HG03139 (cell line): Measurements from ENCODE around the gene WNT9B.

ENCODE experiments used
- ATAC-seq: cut with Tn5 transposase; IDR thresholded peaks from one replicate; pipeline ENCODE4 v1.9.1; 2021; ENCODE audit not compliant: unreplicated experiment

Gene WNT9B, protein sequence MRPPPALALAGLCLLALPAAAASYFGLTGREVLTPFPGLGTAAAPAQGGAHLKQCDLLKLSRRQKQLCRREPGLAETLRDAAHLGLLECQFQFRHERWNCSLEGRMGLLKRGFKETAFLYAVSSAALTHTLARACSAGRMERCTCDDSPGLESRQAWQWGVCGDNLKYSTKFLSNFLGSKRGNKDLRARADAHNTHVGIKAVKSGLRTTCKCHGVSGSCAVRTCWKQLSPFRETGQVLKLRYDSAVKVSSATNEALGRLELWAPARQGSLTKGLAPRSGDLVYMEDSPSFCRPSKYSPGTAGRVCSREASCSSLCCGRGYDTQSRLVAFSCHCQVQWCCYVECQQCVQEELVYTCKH

DNA sequence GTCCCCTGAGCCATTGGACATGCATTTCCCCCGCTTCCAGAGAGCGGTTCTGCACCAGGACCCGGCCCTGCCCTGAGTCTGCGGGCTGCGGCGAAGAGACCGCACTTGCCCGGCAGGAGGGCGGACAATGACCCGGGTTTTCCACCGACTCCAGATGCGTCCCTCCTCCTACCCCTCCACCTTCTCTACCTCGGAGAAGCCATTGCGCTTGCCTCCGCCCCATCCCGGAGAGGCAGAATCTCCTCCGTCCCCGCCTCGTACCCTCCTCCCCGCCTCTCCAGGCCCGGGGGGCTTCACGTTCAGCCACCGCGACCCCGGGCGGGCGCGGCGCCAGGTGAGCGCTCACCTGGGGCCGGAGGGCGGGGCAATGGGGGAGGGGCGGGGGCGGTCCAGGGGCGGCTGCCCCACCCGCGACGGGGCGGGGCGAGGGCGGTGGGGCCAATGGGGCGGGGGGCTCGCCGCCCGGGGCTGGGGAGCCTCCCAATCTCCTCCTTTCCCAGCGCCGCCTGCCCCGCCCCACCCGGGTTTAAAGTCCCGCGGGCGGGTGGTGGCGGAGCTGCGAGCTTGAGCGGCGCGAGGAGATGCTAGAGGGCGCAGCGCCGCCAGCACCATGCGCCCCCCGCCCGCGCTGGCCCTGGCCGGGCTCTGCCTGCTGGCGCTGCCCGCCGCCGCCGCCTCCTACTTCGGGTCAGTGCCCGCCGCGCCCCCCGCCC is at the start of gene WNT9B:
Gene WNT9B (plus strand): TSS at position 555 of the 713 bp plus-strand sequence. CDS start 56 bp downstream, at position 611.
- no peak for ATAC-seq

DNA sequence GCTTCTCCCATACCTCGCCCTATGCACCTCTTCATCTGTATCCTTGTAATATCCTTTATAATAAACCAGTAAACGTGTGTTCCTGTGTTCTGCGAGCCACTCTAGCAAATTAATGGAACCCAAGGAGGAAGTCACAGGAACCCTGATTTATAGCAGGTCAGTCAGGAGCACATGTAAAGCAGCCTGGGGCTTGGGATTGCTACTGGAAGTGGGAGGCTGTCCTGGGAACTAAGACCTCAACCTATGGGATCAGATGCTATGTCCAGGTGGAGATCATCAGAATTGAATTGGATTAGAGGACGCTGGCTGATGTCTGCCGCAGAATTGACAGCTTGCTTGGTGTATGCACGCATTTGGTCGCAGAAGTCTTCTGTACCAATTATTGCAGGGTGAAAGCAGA is 48.6 kb upstream of the WNT9B start:
- ATAC-seq: no peak

DNA sequence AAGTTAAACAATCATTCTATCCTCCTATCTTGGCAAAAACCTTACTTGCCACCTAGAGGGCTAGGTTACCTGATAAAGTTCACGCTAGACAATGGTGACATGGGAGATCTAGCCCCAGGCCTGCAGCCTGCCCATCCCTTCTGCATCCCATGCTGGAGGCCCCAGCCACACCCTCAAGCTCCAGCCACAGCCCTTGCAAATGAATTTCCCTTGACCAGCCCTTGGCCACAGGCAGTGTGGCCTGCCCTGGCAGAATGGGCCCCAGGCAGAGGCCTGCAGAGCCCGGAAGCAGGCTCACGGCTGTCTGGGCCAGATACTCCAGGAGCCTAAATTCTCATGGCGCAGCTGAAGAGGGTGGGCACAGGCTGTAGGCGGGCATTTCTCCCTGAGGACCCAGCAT is 47.8 kb upstream of the WNT9B start:
- no peak for ATAC-seq

DNA sequence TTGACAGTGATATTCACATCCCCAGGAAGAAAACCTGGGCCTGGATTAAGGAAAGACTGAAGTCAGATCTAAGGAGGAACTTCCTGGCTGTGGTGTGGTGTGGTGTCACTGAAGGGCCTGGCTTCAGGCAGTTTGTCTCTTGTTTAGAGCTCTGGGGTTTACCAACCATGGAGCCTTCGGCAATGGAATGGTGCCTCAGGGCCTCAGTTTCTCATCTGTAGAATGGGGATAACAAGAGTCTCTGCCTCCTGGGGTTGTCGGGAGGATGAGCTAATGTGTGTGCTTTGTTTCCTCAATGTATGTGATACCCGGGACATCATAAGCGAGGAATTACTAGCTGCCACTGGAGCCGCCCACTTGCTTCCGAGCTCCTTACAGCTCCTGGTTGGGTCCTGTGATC is 45.6 kb upstream of the WNT9B start:
- ATAC-seq: no peak

DNA sequence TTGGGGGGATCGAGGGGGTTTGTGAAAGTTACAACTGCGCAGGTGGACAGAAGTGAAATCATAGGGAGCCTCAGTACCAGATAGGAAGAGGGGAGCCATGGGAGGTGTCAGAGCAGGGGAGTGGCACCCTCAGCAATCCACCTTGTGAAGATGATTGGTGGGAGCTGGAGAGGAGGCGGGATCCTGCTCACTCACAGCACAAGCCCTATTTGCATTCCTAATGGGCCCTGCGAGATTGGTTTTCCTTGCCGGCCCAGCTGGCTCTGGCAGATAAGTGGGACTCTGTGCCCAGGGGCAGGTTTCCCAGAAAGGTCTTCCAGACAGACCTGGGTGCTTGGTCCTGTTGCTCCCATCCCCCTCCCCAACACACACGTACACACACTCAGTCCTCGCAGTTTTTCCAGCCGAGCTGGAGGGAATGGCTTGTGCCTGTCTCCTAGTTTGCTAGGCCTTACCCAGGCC is 42.2 kb upstream of the WNT9B start:
- ATAC-seq: no peak

DNA sequence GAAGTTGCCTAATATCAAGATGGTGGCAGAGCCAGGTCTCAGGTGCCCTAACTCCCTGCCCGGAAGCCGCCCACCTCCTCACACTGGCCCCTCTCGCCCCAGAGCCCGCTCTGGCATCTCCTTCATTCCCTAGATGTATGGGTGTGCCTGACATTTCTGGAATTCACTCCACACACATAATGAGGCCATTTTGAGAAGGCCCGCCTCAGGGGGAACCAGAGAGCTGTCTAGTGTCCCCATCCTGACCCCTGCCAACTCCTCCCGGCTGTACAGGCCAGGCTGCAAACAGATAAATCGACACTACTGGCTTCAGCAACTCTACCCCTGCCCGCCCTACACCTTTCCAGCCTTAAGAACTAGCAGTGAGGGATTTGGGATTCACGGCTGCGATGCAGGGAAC is 40.5 kb upstream of the WNT9B start:
- ATAC-seq: no peak

DNA sequence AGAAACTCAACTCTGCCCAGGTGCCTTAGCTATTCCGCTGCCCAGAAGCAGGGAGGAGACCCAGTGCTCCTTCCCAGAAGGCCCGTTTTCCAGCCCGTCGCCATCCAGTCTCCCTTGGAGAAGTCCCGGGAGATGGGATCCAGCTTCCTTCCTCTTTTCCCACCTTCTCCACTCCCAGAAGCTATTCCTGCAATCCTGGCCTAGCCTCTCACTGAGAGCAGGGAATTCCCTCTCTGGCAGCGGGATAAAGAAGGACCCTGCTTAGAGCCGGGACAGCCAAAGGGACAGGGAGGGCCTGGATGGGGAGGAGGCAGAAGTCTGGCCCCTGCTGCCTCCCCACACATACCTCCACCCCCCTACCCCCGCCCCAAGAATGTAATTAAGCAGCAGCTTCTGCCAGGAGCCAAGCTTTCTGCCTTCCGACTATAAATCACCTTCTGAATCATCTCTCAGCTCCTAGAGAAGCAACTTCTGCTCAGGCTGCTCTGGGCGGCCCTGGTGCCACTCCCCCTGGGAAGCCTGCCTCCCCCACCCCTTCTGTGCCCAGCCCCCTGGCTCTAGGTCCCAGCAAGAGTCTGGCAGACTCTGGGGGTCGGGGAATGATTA is 39.3 kb upstream of the WNT9B start:
- ATAC-seq: no peak

DNA sequence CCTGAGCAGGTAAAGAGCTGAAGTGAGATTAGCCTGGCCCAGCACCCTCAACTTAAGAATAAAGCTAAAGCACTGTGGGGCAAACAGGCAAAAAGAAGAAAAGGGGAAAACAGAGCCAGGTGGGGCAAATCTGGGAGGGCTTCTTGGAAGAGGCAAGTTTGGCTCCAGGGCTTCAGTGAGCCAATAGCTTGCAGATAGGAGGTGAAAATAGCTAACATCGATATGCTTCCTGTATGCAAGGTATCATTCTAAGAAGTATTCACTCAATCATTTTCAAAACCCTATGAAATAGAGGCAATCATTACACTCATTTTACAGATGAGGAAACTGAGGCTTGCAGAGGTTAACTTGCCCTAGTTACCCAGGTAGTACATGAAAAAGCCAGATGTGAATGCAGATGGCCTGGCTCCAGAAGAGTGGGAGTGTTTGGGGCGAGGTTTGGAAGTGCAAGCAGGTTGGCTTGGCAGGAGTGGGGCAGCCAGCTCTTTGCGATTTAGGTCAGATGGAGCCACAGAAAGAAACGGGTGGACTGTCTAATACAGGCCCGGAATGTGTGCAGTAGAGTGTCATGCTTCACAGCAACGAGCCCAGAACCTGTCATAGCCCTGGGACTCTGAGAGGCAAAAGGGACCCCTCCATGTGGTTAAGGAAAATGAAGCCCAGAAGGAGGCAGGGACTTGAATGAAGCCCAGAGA is 38.6 kb upstream of the WNT9B start:
- ATAC-seq: no peak

DNA sequence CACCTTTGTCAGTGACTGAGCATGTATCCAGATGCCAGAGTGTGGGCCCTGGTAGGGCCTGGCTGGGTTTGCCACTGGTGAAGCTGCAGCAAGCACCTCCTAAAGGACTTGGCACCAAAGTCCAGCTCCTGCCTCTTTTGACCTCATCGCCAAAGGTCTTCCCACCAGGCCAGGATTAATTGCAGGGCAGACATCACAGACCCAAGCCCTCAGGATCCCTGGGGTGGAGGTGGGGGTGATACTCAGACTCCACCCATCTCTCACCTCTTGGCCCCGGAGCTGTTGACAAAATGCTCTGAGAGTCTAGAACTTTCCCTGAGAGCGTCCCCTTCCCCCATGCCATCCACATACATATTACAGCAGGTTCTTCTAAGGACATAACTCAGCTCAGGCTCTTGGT is 37.5 kb upstream of the WNT9B start:
- no peak for ATAC-seq

DNA sequence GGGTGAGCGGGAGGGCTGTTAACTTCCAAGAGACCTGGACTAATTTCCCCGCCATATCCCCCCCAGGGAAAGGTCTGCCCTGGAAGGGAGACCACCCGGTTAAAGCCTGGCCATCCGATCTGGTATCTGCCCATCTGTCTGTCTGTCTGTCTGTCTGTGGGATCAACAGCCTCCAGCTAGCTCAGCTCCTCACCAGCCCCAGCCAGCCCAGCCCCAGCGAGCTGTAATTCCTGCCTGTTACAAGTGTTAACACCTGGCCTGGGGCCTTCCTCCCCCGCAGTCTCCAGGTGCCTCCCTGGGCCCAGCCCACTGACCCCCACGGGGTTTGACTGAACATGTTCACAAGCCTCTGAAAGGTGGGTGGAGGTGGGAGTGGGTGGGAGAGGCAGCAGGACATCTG is 36.9 kb upstream of the WNT9B start:
- no peak for ATAC-seq

DNA sequence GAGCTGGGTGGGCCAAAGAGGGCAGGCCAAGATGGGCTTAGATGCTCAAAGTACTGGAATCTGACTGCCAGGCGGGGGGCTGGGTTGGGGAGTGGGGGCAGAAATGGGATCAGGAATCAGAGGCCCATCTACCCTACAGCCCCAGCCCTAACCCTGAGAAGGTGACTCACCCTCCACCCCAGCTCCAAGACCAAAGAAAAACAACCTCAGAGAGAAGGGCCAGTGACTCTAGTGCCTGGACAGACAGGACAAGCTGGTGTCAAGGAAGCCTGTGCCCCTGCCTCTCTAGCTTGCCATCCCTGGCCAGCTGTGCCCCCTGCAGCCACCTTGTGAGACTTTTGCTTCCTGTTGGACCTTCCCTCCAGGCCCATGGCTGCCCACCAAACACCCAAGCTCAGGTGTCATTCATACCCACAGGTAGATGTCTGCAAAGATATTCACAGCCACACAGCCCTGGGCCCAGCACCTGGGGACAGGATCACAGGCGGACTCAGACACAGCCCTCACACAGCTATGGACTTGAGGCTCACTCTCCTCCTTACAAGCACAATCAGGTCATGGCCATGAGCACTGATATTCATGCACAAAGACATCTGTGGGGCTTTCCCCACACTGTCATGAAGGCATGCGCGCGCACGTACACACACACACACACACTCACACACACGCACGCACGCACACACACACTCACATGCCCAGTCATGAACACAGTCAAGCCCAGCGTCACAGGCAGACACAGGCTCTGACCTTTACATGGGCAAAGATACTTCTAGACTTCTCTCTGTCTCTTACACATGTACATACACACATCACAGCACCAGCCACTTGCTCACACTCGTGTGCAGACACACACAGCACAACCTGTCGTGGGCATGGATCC is 35.7 kb upstream of the WNT9B start:
- ATAC-seq: no peak

DNA sequence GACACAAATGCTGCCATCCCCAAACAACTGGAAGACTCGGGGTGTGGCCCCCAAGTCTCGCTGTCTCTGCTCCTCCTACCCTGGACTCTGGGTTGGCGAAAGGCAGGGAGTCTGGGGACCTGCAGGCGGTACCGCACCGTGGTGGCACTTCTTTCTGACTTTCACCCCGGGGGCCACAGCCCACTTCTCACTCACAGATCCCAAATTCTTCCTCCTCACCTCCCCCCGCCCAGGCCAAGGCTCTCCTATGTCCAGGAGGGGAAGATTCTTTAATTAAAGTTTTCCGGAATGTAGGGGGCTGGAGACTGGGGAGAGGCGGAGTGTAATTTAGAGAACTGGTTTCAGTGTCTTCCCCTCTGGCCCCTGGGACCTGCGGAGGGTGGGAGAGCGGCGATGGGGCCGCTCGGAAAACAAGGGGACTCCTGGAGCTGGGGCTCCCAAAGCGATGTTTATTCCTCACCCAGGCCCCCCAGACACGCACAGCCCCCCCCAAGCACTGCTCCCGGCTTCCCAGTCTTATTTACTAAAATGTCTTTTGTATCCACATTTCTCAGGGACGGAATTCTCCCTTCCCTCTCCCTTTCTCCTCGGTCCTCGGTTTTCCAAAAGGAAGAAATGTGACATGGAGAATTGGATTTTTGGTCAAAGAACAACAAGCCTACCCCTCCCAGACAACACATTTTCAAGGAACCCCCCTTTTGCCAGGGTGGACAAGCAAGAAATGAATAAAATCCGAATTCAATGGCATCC is 34.1 kb upstream of the WNT9B start:
- no peak for ATAC-seq

DNA sequence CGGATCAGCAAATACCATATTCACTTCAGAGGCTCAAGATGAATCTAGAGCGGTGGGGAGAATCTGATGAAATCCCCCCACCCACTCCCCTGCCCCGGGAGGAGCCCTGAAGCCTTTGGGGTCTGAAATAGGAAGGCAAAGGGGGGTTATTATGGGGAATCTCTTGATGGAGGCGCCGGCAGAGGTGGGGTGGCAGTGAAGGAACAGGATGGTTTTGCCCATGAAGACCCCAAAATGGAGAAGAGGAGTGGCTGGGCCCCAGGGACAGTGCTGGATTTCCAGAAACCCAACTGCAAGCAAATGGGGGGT is 33.5 kb upstream of the WNT9B start:
- ATAC-seq: no peak

DNA sequence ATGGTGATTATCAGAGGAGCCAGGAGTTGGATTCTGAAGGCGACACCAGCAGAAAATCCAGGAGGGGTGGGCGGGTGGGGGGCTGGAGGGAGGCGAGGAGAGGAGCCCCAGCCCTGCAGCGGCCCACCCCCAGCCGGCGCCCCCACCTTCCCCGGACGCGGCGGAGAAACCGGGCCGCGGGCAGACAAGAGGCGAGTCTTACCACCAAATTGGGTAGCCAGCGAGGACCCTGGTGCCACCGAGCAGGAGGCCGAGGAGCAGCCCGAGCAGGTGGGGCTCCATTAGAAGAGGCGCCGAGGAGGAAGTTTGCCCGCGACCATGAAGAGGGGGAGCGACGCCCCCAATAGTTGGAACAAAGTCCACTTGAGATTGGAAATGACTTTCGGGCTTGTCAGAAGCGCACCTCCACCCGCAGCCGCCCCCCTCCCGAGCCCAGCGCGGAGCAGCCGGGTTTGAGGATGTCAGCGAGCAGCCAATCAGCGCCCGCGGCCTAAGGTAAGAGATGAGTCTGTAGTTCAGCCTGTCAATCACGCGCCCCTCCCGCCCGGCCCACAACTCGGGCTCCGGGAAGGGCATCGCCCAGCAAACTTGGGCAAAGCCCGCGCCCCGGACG is 33.0 kb upstream of the WNT9B start, which contains the start of gene WNT3:
Gene WNT3 (minus strand): TSS at position 377 of the 613 bp plus-strand sequence. CDS start 95 bp downstream, at position 282.
- no peak for ATAC-seq

DNA sequence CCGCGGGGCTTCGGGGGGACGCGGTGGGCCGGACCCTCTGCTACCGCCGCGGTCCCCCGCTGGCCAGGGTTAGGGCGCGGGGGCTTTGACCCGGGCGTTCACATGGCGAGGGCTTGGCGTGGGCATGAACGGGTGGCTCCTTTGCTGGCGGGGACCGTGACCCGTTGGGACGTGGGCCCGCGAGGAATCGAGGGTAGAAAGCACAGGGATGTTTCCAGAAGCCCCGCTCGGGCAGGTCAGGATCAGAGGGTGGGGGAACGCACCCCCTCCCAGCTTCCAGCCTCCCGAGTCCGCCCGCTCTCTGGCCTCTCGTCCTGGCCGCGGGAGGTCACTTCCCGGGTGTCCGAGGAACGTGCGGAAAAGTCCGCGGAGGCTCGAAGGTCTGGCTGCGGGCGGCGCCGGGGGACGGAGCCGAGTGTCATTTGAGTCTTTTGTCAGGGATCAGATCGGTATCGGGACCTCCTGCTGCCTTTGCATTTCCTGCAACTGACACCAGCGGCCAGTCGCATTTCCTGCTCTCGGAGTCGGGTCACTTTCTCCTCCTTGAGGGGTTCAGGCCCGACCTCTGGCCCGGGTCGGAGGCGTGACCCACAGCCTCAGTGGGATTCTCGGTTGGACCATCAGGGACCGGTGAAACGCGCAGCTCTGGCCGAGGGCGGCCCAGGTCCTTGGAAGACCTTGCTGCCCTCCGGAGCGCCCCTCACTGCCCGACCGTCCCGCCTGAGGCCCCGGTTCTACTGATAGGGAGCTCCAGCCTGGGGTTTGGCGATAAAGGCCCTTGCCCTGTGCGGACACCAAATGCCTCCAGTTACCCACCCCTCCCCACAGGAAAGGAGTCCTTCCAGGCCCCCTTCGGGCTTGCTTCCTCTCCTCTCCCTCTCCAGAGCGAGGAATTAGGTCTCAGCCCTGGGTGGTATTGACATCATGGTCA is 32.2 kb upstream of the WNT9B start:
- ATAC-seq: no peak

DNA sequence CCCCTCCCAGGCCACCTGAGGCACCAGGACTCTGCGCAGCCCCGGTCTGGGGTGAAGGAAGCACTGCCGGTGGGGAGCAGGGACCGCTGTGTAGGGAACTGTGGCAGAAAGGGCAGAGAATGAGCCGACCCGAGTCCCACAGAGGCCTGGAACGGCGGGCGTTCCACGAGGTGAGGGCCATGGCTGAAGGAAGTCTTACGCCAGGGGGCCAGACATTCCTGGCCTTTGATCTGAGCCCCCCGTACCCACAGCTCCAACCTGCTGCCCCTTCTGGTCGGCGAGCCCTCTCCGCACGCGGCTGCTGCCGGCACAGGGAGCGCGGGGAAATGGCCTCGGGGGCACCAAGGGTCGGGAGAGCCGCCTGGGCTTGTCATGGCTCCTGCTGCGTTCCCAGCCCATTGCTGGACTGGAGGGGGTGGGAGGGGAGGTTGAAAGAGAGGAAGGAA is 31.5 kb upstream of the WNT9B start:
- ATAC-seq: no peak

DNA sequence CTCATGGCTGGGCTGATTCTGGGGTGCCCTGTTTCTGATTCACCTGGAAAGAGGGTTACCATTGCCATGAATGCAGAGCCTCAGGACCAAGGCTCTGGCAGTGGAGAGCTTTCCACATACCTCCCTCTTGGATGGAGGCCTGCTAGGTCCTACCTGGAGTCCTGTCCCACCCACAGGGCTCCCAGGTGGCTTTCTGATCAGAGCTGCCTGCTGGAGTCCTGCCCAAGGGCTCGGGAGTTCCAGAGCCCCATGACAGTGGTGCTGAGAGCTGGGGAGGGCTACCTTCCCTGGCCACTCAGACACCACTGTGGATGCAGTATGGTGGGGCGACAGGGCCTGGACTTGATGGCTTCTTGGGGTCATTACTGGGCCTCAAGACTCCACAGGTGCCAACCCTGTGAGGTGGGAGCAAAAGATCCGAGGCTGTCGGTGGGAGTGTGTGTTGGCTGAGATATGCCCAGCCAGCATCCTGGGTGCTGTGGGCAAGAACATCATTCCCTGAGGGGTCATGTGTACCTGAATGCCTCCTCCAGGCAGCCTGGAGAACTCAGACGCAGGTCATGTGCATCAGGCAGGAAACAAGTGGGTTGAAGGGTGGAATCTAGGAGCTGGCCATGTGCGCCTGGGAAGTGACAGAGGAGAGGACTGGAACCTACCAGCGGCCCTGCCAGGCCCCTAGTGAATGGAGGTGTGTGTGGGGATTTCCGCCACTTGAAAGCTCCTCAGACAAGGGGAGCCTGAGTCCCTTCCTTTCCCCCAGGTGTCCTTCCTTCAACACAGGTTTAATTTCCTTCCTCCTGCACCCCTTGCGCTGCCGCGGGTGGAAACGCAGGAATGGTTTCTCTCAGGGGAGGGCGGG is 30.6 kb upstream of the WNT9B start:
- no peak for ATAC-seq
